GM18870 (cell line): ENCODE measurements around the gene LDHB.
A peak's percentile ranks its signal among the peaks of the same experiment; 100 is the strongest.
"Not testable (repeated sequence)": the region's sequence is repeated elsewhere in the genome, so short reads cannot be mapped to it uniquely, and the experiment has no call there.

Source experiments
- ATAC-seq: cut with Tn5 transposase; IDR thresholded peaks from one replicate; pipeline ENCODE4 v1.9.1; 2021; ENCODE audit warnings: moderate library complexity; ENCODE audit not compliant: unreplicated experiment

Gene LDHB

GRCh38 chr12:21657326-21658077 is at the start of gene LDHB:
Gene LDHB, minus strand, starts transcription at chr12:21657842. Its CDS starts 3,171 bp downstream, at chr12:21654671.
- peak; percentile 93 for ATAC-seq

- no peak for ATAC-seq
These were observed 47.2 kb upstream of the LDHB start for GRCh38 chr12:21704847-21705246.

GRCh38 chr12:21699851-21700250 is 42.2 kb upstream of the LDHB start:
- ATAC-seq: no peak

GRCh38 chr12:21697904-21698630 is 40.4 kb upstream of the LDHB start:
- ATAC-seq: no peak

GRCh38 chr12:21696625-21697024 is 39.0 kb upstream of the LDHB start:
- ATAC-seq: no peak

- ATAC-seq: no peak
These were observed 38.3 kb upstream of the LDHB start for GRCh38 chr12:21695986-21696385.

GRCh38 chr12:21694660-21695059 is 37.0 kb upstream of the LDHB start:
- ATAC-seq: no peak

GRCh38 chr12:21691515-21691914 is 33.9 kb upstream of the LDHB start:
- no peak for ATAC-seq

- ATAC-seq: no peak
These were observed 33.2 kb upstream of the LDHB start for GRCh38 chr12:21690704-21691368.

GRCh38 chr12:21683115-21683514 is 25.5 kb upstream of the LDHB start:
- ATAC-seq: no peak

GRCh38 chr12:21678959-21679358 is 21.3 kb upstream of the LDHB start:
- no peak for ATAC-seq

- no peak for ATAC-seq
These were observed 20.1 kb upstream of the LDHB start for GRCh38 chr12:21677622-21678277.

- no peak for ATAC-seq
These were observed 19.6 kb upstream of the LDHB start for GRCh38 chr12:21677204-21677603.

- no peak for ATAC-seq
These were observed 19.1 kb upstream of the LDHB start for GRCh38 chr12:21676776-21677175.

- ATAC-seq: no peak
These were observed 18.0 kb upstream of the LDHB start for GRCh38 chr12:21675641-21676040.

GRCh38 chr12:21675096-21675495 is 17.5 kb upstream of the LDHB start:
- ATAC-seq: no peak

GRCh38 chr12:21673830-21674552 is 16.3 kb upstream of the LDHB start:
- not testable (repeated sequence) for ATAC-seq

- ATAC-seq: no peak
These were observed 14.5 kb upstream of the LDHB start for GRCh38 chr12:21672146-21672545.

- no peak for ATAC-seq
These were observed 9.1 kb upstream of the LDHB start for GRCh38 chr12:21666722-21667121.

GRCh38 chr12:21665816-21666215 is 8.2 kb upstream of the LDHB start:
- no peak for ATAC-seq
